C4-2B (cell line): ENCODE results near the gene PADI3.

Experiments
- CTCF ChIP-seq: fragments of 450-650 bp; conservative IDR thresholded peaks from 2 replicates; pipeline ENCODE4 v1.5.1; 2017; ENCODE audit warnings: mild to moderate bottlenecking
- ZFX ChIP-seq: fragments of 450-650 bp; IDR thresholded peaks from 2 replicates; pipeline ENCODE4 v1.6.1; 2017

- TF ChIP-seq CTCF (no peak), ZFX (no peak)
Measured at GRCh38 chr1:17307329-17307728, 58.4 kb downstream of the PADI3 start.
